Stimulated activated CD8-positive, alpha-beta memory T cell treated with anti-CD3 and anti-CD28 coated beads, Interleukin-15, amount 100 ng/mL, for 24 hours (primary cell): Measurements from ENCODE around the gene AP2B1.
A peak's percentile ranks its signal among the peaks of the same experiment; 100 is the strongest.

Experiments used
- DNase-seq: peaks from one replicate; pipeline ENCODE4 v3.0.0-alpha.2; 2020; ENCODE audit warnings: low read depth

Gene AP2B1

GRCh38 chr17:35730400-35731005 lies 143.4 kb downstream of the AP2B1 start:
- DNase-seq: no peak

- DNase-seq: no peak
These were observed 144.3 kb downstream of the AP2B1 start, which contains the start of gene RASL10B for GRCh38 chr17:35731239-35731916. Gene RASL10B, plus strand, starts transcription at chr17:35731639. Its CDS starts 3,546 bp downstream, at chr17:35735185.

- DNase-seq: no peak
These were observed 145.0 kb downstream of the AP2B1 start for GRCh38 chr17:35731917-35732805.

GRCh38 chr17:35732806-35733136 lies 145.6 kb downstream of the AP2B1 start:
- DNase-seq: no peak

GRCh38 chr17:35733366-35733765 lies 146.2 kb downstream of the AP2B1 start:
- no peak for DNase-seq

- no peak for DNase-seq
These were observed 147.3 kb downstream of the AP2B1 start for GRCh38 chr17:35734396-35734795.

GRCh38 chr17:35735036-35735805 lies 148.1 kb downstream of the AP2B1 start:
- DNase-seq: no peak

- DNase-seq: no peak
These were observed 149.1 kb downstream of the AP2B1 start for GRCh38 chr17:35736236-35736635.

- no peak for DNase-seq
These were observed 151.5 kb downstream of the AP2B1 start for GRCh38 chr17:35738519-35739133.

- no peak for DNase-seq
These were observed 153.1 kb downstream of the AP2B1 start for GRCh38 chr17:35740216-35740615.

- DNase-seq: no peak
These were observed 154.1 kb downstream of the AP2B1 start for GRCh38 chr17:35740997-35741931.

- DNase-seq: no peak
These were observed 155.4 kb downstream of the AP2B1 start for GRCh38 chr17:35742496-35742895.

- DNase-seq: no peak
These were observed 155.9 kb downstream of the AP2B1 start for GRCh38 chr17:35742896-35743477.

- no peak for DNase-seq
These were observed 156.7 kb downstream of the AP2B1 start for GRCh38 chr17:35743626-35744328.

- no peak for DNase-seq
These were observed 157.7 kb downstream of the AP2B1 start for GRCh38 chr17:35744830-35745229.

- DNase-seq: no peak
These were observed 158.1 kb downstream of the AP2B1 start for GRCh38 chr17:35745246-35745645.

- no peak for DNase-seq
These were observed 158.7 kb downstream of the AP2B1 start for GRCh38 chr17:35745749-35746320.

GRCh38 chr17:35747540-35748017 lies 160.5 kb downstream of the AP2B1 start:
- peak; percentile 54 for DNase-seq

- DNase-seq: no peak
These were observed 161.3 kb downstream of the AP2B1 start for GRCh38 chr17:35748341-35748841.
